Measurements from ENCODE around the gene POMGNT1. TPM values are rescaled to one million over a fixed set of nuclear protein-coding genes. Genes with fewer than 3 reads are reported as not detected.

POMGNT1 gene
- total and polyA plus RNA-seq, 9 donors: 45.3 to 65.5 (median 49.2) TPM

- Histone ChIP-seq H3K9me3 (replicated peaks; ENCODE audit: control insufficient read depth, low read depth, low read length) (no peaks in the 10 kb centered on the region), H3K4me1 (ENCODE audit: control insufficient read depth, insufficient read depth, low read length) (peaks cover 31% of the 10 kb centered on the region), H3K27me3 (ENCODE audit: control insufficient read depth, insufficient read depth, low read length) (no peaks in the 10 kb centered on the region), H3K27ac (ENCODE audit: low read length) (no peak within 1 kb of the TSS), H3K36me3 (ENCODE audit: control insufficient read depth, insufficient read depth, low read length) (no peaks in the 10 kb centered on the region), H3K4me3 (ENCODE audit: low read length) (no peak within 1 kb of the TSS)
- 44% methylated on average over 9 of the region's 11 CpGs for WGBS (ENCODE audit: insufficient coverage)
- DNase-seq: peak; percentile 63
Observed at GRCh38 chr1:46174448-46175231, 23.6 kb downstream of the POMGNT1 start, which contains the start of gene TSPAN1. TSPAN1 (plus strand) TSS chr1:46175087; CDS start chr1:46181108, 6,021 bp downstream.

GRCh38 chr1:46173361-46173856 lies 24.8 kb downstream of the POMGNT1 start:
- Histone ChIP-seq H3K27me3 (ENCODE audit: control insufficient read depth, insufficient read depth, low read length) (peaks cover 3% of the 10 kb centered on the region), H3K36me3 (ENCODE audit: control insufficient read depth, insufficient read depth, low read length) (no peaks in the 10 kb centered on the region), H3K27ac (ENCODE audit: low read length) (no peak overlapping the region), H3K4me3 (ENCODE audit: low read length) (no peak overlapping the region), H3K9me3 (replicated peaks; ENCODE audit: control insufficient read depth, low read depth, low read length) (no peaks in the 10 kb centered on the region), H3K4me1 (ENCODE audit: control insufficient read depth, insufficient read depth, low read length) (peaks cover 26% of the 10 kb centered on the region)
- DNase-seq: peak; percentile 44
- WGBS (ENCODE audit: insufficient coverage): 31% methylated on average over 2 of the region's 4 CpGs

GRCh38 chr1:46172321-46172720 lies 25.9 kb downstream of the POMGNT1 start:
- no peaks in the 10 kb centered on the region for H3K9me3 ChIP-seq (replicated peaks; ENCODE audit: control insufficient read depth, low read depth, low read length)
- no peak overlapping the region for H3K27ac ChIP-seq (ENCODE audit: low read length)
- H3K27me3 ChIP-seq (ENCODE audit: control insufficient read depth, insufficient read depth, low read length): peaks cover 10% of the 10 kb centered on the region
- no peaks in the 10 kb centered on the region for H3K36me3 ChIP-seq (ENCODE audit: control insufficient read depth, insufficient read depth, low read length)
- WGBS (ENCODE audit: insufficient coverage): 87% methylated on average over 3 of the region's 4 CpGs
- H3K4me1 ChIP-seq (ENCODE audit: control insufficient read depth, insufficient read depth, low read length): peaks cover 29% of the 10 kb centered on the region
- no peak overlapping the region for H3K4me3 ChIP-seq (ENCODE audit: low read length)
- no peak for DNase-seq

GRCh38 chr1:46171871-46172270 lies 26.4 kb downstream of the POMGNT1 start:
- H3K4me1 ChIP-seq (ENCODE audit: control insufficient read depth, insufficient read depth, low read length): peaks cover 32% of the 10 kb centered on the region
- WGBS (ENCODE audit: insufficient coverage): 46% methylated on average over 5 of the region's 6 CpGs
- no peak for DNase-seq
- no peak overlapping the region for H3K27ac ChIP-seq (ENCODE audit: low read length)
- H3K36me3 ChIP-seq (ENCODE audit: control insufficient read depth, insufficient read depth, low read length): no peaks in the 10 kb centered on the region
- peaks cover 15% of the 10 kb centered on the region for H3K27me3 ChIP-seq (ENCODE audit: control insufficient read depth, insufficient read depth, low read length)
- no peaks in the 10 kb centered on the region for H3K9me3 ChIP-seq (replicated peaks; ENCODE audit: control insufficient read depth, low read depth, low read length)
- no peak overlapping the region for H3K4me3 ChIP-seq (ENCODE audit: low read length)

- Histone ChIP-seq H3K4me3 (ENCODE audit: low read length) (no peak overlapping the region), H3K27ac (ENCODE audit: low read length) (no peak overlapping the region), H3K4me1 (ENCODE audit: control insufficient read depth, insufficient read depth, low read length) (peaks cover 36% of the 10 kb centered on the region)
Observed at GRCh38 chr1:46171351-46171750, 26.9 kb downstream of the POMGNT1 start.

GRCh38 chr1:46169811-46170454 lies 28.3 kb downstream of the POMGNT1 start:
- Histone ChIP-seq H3K27me3 (ENCODE audit: control insufficient read depth, insufficient read depth, low read length) (peaks cover 20% of the 10 kb centered on the region), H3K27ac (ENCODE audit: low read length) (no peak overlapping the region), H3K36me3 (ENCODE audit: control insufficient read depth, insufficient read depth, low read length) (no peaks in the 10 kb centered on the region), H3K9me3 (replicated peaks; ENCODE audit: control insufficient read depth, low read depth, low read length) (no peaks in the 10 kb centered on the region), H3K4me1 (ENCODE audit: control insufficient read depth, insufficient read depth, low read length) (peaks cover 36% of the 10 kb centered on the region), H3K4me3 (ENCODE audit: low read length) (no peak overlapping the region)
- no peak for DNase-seq
- WGBS (ENCODE audit: insufficient coverage): 83% methylated on average over 1 of the region's 3 CpGs

More at GRCh38 chr1:46171351-46171750, 26.9 kb downstream of the POMGNT1 start:
- no peaks in the 10 kb centered on the region for H3K9me3 ChIP-seq (replicated peaks; ENCODE audit: control insufficient read depth, low read depth, low read length)
- DNase-seq: no peak
- 75% methylated on average over 7 of the region's 8 CpGs for WGBS (ENCODE audit: insufficient coverage)
- no peaks in the 10 kb centered on the region for H3K36me3 ChIP-seq (ENCODE audit: control insufficient read depth, insufficient read depth, low read length)
- peaks cover 20% of the 10 kb centered on the region for H3K27me3 ChIP-seq (ENCODE audit: control insufficient read depth, insufficient read depth, low read length)

GRCh38 chr1:46168477-46168876 lies 29.8 kb downstream of the POMGNT1 start:
- Histone ChIP-seq H3K27ac (ENCODE audit: low read length) (no peak overlapping the region), H3K4me3 (ENCODE audit: low read length) (no peak overlapping the region), H3K27me3 (ENCODE audit: control insufficient read depth, insufficient read depth, low read length) (peaks cover 20% of the 10 kb centered on the region), H3K4me1 (ENCODE audit: control insufficient read depth, insufficient read depth, low read length) (peaks cover 23% of the 10 kb centered on the region), H3K36me3 (ENCODE audit: control insufficient read depth, insufficient read depth, low read length) (no peaks in the 10 kb centered on the region), H3K9me3 (replicated peaks; ENCODE audit: control insufficient read depth, low read depth, low read length) (no peaks in the 10 kb centered on the region)
- WGBS (ENCODE audit: insufficient coverage): no CpG with 5 or more reads among the region's 1 CpG
- no peak for DNase-seq

GRCh38 chr1:46166521-46167462 lies 31.4 kb downstream of the POMGNT1 start:
- peak; percentile 66 for DNase-seq
- H3K27me3 ChIP-seq (ENCODE audit: control insufficient read depth, insufficient read depth, low read length): peaks cover 20% of the 10 kb centered on the region
- no peaks in the 10 kb centered on the region for H3K9me3 ChIP-seq (replicated peaks; ENCODE audit: control insufficient read depth, low read depth, low read length)
- no peaks in the 10 kb centered on the region for H3K36me3 ChIP-seq (ENCODE audit: control insufficient read depth, insufficient read depth, low read length)
- peak overlapping the region; percentile 51 for H3K4me3 ChIP-seq (ENCODE audit: low read length)
- H3K27ac ChIP-seq (ENCODE audit: low read length): peak overlapping the region; percentile 84
- H3K4me1 ChIP-seq (ENCODE audit: control insufficient read depth, insufficient read depth, low read length): peaks cover 16% of the 10 kb centered on the region
- 7% methylated on average over 43 of the region's 47 CpGs for WGBS (ENCODE audit: insufficient coverage)

- H3K27me3 ChIP-seq (ENCODE audit: control insufficient read depth, insufficient read depth, low read length): no peaks in the 10 kb centered on the region
- DNase-seq: no peak
- no CpG with 5 or more reads among the region's 1 CpG for WGBS (ENCODE audit: insufficient coverage)
- H3K27ac ChIP-seq (ENCODE audit: low read length): no peak overlapping the region
- H3K4me1 ChIP-seq (ENCODE audit: control insufficient read depth, insufficient read depth, low read length): no peaks in the 10 kb centered on the region
- H3K9me3 ChIP-seq (replicated peaks; ENCODE audit: control insufficient read depth, low read depth, low read length): no peaks in the 10 kb centered on the region
- H3K4me3 ChIP-seq (ENCODE audit: low read length): no peak overlapping the region
- no peaks in the 10 kb centered on the region for H3K36me3 ChIP-seq (ENCODE audit: control insufficient read depth, insufficient read depth, low read length)
Observed at GRCh38 chr1:46160212-46160611, 38.0 kb downstream of the POMGNT1 start.

Data from muscle of leg (tissue), 11 donors.